A172 (cell line): ENCODE data around the gene TTLL8. TPM values are rescaled to one million over a fixed set of nuclear protein-coding genes. Genes with fewer than 3 reads are reported as not detected.

Experiments
- DNase-seq: peaks from one replicate; pipeline ENCODE4 v3.0.0-alpha.2; 2015; ENCODE audit warnings: low spot score
- total RNA-seq: library from RNA; depleted of rRNA; stranded (reverse); fragments of >200 nt; shearing (Covaris generic); gene quantifications from 2 replicates; pipeline ENCODE4 v1.2.3, GENCODE V29; 2014

Gene TTLL8
- total RNA-seq, 1 experiment from 2014 or later: not detected

DNA sequence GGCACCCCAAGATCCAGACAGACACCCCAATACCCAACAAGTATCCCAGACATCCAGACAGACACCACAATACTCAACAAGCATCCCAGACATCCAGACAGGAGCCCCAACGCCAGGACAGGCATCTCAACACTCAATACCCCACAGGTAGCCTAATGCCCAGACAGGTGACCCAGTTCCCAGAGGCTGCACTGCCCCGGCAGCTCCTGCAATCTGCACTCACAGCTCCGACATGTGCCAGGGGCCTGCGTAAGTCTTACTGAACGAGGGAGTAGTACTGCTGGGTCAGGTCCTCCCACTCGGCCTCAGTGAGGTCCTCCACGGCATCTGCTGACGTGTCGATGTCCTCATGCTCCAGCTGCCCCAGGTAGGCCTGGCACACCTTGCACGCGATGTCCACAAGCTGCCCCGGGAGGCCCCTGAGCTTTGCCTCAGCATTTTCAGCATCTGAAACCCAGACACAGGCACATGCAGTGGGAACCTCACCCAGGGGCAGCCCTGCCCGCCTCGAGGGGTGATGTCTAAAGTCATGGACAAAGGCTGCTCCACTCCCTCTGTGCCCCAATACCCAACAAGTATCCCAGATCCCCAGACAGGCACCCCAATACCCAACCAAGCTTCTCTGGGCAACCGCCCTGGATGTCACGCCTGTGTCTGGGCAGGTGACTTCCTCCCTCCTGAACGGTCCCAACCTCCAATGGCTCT lies 16.6 kb downstream of the TTLL8 start:
- no peak for DNase-seq

DNA sequence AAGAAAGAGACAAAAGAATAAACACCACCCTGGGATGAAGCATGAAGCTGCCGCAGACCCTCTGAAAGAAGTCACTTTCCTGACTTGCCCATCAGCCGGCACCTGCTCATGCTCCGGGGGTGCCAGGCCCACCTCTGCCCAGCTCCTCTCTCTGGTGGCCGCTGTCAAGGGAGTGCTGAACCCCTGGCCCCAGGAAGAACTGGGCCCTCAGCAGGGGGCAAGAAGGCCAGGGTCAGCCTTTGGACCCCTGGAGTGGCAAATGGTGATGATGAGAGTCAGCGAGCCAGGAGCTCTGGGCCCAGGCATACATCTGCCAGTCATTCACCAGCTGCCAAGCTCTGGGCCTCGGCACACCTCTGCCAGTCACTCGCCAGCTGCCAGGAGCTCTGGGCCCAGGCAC lies 17.4 kb downstream of the TTLL8 start:
- DNase-seq: no peak

DNA sequence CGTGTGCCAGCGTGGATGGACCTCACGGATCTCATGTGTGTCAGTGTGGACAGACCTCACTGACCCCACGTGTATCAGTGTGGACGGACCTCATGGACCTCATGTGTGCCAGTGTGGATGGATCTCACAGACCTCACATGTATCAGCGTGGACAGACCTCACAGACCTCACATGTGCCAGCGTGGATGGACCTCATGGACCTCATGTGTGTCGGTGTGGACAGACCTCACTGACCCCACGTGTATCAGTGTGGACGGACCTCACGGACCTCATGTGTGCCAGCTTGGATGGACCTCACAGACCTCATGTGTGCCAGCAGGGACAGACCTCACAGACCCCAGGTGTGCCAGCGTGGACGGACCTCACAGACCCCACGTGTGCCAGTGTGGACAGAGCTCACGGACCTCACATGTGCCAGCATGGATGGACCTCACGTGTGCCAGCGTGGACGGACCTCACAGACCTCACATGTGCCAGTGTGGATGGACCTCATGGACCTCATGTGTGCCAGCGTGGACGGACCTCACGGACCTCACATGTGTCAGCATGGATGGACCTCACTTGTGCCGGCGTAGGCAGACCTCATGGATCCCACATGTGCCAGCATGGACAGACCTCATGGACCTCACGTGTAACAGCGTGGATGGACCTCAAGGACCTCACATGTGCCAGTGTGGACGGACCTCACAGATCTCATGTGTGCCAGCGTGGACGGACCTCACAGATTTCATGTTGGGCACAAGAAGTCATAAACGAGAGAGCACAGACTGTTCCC lies 18.2 kb downstream of the TTLL8 start:
- no peak for DNase-seq

DNA sequence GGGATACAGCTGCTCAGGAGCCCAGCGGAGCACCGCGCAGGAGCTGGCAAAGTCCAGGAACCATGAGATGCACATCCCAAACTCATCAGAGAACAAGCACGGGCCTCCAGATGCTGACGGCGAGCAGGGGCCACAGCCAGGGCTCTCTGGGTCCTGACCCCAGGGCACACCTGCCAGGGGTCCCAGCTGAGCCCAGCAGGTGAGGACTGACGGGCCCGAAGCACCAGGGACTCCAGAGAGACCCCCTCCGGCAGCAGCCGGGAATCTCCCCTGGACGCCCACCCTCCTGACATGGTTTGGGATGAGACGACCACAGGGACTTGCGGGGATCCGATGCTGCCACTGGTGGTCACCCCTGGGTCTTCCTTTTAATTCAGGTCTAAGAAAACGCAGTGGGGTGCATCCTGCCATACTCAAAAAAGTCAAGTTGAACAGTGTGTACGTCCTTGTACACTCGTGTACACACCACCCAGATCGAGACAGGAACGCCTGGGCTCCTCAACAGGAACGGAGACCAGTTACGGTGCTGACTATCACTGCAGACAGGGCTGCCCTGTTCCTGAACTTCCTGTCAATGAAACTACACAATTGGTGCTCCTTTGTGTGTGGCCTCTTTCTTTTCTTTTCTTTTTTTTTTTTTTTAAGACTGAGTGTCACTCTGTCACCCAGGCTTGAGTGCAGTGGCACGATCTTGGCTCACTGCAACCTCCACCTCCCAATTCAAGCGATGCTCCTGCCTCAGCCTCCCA lies 21.9 kb downstream of the TTLL8 start:
- no peak for DNase-seq

DNA sequence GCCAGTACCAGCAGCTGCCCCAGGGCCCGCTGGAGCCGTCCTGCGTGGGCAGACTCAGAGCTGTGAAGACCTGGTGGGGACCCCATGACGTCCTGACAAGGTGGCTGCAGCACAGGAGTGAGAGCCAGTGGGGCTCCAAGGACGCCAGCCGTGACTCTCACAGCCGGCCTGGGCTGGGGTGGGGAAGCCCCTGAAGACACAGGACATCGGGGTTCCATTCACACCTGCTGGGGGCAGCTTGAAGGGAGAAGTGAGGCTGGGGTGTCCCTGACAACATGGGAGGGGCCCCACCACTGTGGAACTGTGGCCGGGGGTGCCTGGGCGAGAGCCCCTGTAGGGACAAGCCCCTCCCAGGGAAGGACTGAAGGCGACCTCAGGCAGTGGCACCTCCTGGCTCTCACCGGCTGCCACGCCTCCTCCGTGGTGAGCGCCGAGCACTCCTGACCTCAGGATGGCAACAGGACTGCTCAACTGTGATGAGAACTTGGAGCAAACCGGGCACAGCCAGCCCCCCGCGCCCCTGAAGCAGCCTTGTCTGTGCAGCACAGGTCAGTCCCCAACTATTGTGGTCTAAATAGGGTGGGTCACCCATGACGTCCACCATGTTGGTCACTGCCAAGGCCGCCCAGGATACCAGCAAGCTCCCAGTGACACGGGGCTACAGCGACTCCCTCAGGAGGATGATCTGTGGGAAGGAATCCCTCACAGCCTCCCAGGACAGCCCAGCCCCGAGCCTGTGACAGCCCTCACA lies 22.8 kb downstream of the TTLL8 start:
- no peak for DNase-seq

DNA sequence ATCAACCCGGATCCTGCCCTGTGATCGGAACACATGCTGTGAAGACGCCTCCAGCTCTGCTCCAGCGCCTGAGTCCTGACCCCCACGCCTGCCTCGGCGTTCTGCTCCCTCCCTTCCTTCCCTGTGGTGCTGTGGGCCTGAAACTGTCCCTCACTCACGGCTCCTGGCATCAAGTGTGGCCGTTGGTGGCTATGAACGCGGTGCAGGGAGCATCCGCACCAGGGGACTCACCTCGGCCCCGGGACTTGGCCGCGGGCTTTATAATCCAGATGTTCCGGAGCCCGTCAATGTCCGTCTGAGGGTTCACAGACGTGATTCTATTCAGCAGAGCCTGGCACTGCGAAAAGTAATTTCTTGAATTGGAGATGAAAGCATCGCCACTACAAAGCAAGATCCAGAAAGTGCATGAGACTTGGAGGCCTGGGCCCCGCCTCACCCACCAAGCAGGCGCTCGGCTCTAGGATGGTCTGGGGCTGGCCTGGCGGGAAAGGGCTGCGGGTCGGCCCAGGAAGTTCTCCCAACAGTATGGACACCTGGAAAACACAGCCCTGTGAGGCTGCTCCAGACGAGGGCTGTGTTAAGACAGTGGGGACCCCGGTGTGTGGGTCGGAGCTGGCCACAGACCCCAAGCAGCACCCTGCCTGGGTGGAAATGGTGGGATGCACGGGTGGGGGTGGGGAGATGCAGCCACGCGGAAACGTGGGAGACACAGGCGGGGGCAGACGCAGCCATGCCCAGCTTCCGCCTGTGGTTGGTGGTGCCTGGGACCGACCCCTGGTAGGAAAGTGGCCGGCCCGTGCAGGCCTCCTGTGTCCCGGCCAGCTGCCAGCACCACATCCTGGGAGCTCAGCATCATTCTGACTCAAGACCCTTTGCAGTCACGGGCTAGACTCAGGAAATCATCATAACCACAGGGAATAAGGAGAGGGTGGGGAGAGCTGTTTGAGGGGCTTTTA lies 23.7 kb downstream of the TTLL8 start:
- DNase-seq: peak; percentile 8

DNA sequence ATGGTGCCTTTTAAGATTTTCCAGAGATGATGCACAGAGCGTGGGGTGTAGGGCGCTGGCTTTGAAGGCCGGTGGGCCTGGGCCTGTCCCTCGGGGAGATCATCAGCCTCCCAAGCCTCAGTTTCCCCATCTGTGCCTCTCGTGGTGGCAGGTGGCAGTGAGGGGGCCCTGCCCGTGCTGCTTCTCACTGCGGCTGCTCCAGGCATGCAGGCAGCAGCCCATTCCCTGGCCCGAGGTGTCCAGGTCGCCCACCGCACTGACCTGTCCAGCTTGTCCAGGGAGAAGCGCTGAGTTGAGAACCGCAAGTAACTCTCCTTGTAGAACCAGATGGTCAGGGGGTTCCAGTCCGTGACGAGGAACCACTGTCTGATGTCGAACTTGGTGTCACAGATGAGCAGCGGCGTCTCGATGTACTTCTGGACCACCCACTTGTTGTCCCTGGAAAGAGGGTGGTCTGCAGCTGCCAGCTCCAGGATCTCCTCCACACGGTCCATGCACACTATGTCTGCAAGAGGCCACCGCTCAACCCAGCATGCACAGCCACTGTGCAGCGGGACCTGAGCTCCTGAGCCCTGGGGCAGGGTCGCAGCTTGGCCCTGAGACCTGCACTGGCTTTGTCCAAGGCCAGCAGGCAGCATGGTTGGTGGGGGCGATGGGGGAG lies 25.0 kb downstream of the TTLL8 start:
- DNase-seq: no peak

DNA sequence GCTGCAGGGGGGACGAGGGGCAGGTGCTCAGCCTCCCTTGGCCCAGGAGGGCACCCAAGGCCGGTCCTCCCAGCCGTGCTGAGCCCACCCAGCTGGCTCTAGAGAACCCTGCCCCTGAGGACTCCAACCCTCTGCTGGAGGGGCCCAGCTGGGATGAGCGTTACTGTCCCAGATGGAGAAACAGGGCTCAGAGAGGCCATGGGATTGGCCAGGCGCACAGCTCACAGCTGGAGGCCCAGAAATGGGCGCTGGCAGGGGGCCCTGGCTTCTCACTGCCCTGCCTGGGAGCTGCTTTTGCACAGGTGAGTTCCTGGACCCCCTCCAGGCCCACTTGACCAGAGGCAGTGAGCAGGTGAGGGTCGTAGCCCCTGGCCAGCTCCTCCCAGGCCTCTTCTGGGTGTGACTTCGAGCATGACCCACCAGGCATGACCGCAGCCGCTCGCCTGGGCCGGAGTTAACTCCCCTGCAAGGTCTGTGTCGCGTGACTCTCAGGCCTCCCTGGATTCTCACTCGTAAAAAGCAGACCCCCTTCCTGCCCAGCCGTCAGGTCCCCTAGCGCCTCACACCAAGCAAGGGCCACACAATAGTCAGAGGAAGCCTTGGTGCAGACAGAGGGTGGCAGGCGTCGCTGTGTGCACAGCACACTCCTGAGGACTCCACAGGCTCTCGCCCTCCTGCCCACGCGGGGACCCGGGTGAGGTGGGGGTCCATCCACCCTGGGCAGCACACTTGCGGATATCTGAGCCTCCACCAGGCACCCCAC lies 25.8 kb downstream of the TTLL8 start:
- DNase-seq: no peak

DNA sequence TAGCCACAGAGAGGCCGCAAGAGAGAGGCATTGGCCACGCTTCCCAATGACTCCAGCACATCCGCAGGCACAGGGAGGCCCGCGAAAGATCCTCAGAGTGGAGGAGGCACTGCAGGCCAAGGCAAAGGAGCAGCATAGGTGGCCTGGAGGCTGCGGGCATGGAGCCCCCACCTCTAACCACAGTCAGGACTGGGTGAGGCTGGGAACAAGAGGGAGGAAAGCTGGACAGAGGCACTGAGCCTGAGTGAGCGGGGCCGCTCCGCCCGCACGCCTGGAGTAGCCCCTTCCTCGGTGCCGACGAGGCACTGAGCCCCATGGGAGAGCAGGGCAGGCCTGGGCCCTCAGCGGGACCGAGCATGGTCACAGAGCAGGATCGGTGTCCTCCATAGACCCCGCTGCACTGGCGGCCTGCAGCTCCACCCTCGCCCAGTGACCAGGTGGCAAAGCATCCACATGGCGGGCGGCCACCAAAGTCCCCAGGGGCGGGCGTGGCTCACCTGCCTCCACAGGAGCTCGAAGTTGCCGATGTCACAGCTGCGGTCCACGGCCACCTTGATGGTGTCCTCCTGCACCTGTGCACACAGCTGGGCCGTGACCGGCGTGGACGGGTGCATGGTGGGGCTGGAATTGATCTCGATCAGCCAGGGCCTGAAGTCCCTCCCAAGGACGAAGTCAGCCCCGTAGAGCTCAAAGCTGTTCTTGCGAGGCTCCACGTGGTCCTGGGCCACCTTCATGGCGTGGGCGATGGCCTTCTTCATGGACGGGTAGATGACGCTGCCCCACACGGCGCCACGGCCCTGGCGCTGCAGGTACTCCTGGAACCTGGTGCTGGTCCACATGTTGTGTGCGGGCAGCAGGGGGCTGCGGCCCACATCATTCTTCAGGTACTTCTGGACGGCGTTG lies 26.7 kb downstream of the TTLL8 start:
- DNase-seq: no peak

DNA sequence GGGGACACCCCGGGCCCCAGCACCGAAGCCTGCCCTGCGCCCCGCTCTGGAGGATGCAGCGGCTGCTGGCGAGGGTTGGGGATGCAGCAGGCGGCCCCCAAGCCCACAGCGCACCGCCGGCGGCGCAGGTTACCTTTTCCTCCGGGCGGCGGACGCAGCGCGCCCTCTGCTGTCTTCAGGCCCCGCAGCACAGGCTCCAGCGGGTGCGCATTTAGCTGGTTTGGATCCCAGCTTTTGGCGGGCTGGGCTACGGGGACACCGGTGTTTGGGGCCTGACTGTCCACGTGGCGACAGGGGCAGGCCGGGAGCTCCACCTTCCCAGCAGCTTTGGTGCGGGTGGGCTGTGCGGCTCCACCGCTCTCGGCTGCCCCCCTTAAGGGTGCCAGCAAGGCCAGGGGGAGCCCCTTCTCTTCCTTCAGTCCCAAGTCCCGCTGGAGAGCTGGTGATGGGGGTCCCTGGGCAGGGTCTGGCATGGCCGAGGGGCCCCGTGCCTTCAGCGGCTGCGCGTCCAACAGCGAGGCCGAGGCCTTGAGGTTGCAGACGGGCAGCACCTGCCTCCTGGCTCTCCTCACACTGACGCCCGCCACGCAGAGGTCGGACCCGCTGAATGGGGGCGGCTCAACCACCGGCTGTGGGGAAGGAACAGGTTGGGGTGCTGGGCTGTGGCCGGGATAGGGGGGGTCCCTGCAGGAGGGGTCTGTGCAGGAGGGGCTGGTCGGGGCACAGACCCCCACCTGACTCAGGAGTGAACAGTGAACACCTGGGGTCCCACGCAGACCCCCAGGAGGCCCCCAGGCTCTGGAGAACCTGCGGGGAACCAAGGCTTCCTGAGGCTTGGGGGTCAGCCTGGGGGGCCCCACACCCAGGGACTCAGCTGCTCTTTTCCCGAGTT lies 27.6 kb downstream of the TTLL8 start:
- DNase-seq: peak; percentile 38

DNA sequence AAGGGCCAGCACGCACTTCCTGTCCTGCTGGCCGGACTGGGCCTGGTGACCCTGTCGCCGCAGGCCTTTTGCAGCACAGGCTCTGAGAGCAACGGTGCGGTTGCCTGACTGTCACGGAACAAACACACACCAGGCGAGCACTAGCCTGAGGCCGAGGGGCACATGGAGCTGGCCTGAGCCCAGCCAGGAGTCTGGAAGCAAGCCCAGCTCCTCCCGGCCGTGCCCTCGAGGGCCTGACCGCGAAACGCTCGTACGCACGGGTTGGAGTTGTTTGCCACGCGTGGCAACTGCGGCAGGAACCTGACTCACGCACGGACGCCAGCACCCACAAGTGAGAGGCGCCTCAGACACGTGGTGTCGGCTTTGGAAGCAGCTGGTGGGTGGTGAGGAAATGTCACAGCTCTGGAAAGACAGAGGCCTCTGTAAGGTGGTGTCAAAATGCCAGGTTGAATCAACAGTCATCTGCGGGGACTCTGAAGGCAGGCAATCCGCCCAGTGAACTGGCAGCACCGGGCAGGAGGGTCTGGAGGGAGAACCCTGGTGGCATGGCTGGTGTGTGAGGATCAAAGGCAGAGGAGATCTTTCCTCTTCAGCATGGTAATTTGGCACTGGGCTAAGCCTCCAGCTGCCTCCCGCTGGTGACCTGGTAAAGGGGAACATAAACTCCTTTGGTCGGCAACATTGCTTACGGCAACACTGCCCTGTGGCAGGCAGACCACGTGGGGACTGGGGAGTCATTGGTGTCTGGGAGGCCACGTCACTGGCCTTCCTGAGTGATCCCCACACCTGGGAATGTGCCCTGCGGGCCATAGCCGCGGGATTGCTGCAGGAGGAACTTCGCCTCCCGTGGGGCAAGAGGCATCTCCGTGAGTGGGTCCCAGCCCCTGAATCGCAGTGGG lies 30.2 kb downstream of the TTLL8 start:
- no peak for DNase-seq

DNA sequence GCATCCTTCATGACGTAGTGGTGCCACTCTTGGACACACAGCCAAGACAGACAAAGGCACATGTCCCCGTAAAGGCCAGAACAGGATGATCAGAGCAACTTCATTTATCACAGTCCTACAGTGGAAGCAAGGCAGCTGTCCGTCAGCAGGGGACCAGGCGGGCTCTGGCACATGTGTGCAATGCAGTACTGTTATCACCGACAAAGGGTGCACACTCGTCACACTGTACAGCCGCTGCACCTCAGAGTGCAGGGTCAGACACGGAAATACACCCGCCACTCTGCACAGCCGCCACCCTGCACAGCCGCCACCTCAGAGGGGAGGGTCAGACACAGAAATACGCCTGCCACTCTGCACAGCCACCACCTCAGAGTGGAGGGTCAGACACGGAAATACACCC lies 32.1 kb downstream of the TTLL8 start:
- no peak for DNase-seq

DNA sequence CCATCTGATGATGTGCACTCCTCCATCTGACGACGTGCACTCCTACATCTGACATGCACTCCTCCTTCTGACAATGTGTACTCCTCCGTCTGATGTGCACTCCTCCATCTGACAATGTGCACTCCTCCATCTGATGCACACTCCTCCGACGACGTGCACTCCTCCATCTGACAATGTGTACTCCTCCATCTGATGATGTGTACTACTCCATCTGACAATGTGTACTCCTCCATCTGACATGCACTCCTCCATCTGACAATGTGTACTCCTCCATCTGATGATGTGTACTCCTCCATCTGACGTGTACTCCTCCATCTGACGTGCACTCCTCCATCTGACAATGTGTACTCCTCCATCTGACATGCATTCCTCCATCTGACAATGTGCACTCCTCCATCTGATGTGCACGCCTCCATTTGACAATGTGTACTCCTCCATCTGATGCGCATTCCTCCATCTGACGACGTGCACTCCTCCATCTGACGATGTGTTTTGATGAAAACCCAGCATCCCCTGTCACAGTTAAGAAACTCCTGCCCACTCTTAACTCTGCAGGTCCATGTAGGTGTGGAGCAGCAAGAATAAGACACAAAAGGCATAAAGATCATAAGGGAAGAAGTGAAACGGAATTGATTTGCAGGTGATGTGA lies 35.8 kb downstream of the TTLL8 start:
- DNase-seq: no peak

DNA sequence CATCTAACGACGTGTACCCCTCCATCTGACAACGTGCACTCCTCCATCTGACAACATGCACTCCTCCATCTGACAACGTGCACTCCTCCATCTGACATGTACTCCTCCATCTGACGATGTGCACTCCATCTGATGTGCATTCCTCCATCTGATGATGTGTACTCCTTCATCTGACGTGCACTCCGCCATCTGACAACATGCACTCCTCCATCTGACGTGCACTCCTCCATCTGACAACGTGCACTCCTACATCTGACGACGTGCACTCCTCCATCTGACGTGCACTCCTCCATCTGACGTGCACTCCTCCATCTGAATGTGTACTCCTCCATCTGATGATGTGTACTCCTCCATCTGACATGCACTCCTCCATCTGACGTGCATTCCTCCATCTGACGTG lies 37.5 kb downstream of the TTLL8 start:
- DNase-seq: no peak

DNA sequence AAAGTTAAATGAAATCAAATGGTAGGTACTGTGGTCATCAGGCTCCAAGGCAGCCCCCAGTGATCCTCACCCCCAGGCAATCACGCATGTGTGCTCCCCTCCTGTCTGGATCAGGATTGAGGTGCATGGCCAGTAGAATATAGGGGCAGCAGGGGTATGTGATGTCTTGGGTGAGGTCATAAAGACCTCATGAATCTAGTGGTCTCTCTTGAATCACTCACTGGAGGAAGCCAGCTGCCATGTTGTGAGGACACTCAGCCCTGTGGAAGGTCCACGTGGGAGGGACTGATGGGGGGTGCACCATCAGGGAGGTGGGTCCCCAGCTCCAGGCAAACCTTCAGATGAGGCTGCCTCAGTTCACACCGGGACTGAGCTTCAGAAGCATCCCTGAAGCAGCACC lies 38.8 kb downstream of the TTLL8 start:
- no peak for DNase-seq
